PFSK-1 (cell line): ENCODE data around the gene RORB.

Source experiments
- FOXP2 ChIP-seq: optimal IDR thresholded peaks from 2 replicates; pipeline ENCODE3; 2011; ENCODE audit warnings: borderline replicate concordance, control low read depth, inconsistent platforms; ENCODE audit not compliant: insufficient read depth; ENCODE audit errors: extremely low read length, extremely low read depth
- POLR2AphosphoS5 ChIP-seq: IDR thresholded peaks from 2 replicates; pipeline ENCODE4 v1.6.1; 2012; ENCODE audit warnings: low read depth, mild to moderate bottlenecking, control low read depth, low read length, moderate library complexity
- SIN3A ChIP-seq: IDR thresholded peaks from 2 replicates; pipeline ENCODE4 v1.6.1; 2012; ENCODE audit warnings: mild to moderate bottlenecking, low read length, moderate library complexity, borderline replicate concordance; ENCODE audit not compliant: insufficient read depth
- TAF1 ChIP-seq: IDR thresholded peaks from 2 replicates; pipeline ENCODE4 v1.6.1; 2012; ENCODE audit warnings: low read length, control low read depth, borderline replicate concordance; ENCODE audit not compliant: insufficient read depth
- TF ChIP-seq, protein P1 (sequence below), 2 experiments: IDR thresholded peaks; 2 replicates each; pipeline versions ENCODE4 v1.6.1 to v1.8.0; 2011 to 2012; ENCODE audit warnings: low read depth in 2 of 2, low read length in 2 of 2, control low read depth in 1 of 2, inconsistent platforms in 1 of 2, mild to moderate bottlenecking in 1 of 2, moderate library complexity in 1 of 2; ENCODE audit not compliant: insufficient read depth in 1 of 2

The RORB gene

DNA sequence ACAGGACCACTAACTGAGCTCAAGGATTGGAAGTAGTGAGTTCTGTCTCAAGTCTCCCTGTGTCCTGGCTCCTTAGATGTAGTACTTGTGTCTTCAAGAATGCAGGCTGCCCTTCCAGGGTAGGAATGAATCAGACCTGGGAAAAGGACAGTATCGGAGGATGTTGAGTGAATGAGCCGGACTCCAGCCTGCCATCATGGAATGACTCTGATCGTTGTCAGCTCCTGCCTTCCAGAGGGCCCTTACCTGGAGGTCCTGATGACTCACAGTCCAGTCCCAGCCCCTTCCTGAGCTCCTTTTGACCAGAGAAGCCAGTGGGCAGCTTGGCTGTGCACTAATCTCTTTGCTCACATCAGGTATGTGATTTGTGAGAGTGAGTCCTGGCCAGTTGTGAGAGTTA is 229.4 kb downstream of the RORB start:
- TF ChIP-seq FOXP2, result no peak
- TF ChIP-seq, protein P1, sequence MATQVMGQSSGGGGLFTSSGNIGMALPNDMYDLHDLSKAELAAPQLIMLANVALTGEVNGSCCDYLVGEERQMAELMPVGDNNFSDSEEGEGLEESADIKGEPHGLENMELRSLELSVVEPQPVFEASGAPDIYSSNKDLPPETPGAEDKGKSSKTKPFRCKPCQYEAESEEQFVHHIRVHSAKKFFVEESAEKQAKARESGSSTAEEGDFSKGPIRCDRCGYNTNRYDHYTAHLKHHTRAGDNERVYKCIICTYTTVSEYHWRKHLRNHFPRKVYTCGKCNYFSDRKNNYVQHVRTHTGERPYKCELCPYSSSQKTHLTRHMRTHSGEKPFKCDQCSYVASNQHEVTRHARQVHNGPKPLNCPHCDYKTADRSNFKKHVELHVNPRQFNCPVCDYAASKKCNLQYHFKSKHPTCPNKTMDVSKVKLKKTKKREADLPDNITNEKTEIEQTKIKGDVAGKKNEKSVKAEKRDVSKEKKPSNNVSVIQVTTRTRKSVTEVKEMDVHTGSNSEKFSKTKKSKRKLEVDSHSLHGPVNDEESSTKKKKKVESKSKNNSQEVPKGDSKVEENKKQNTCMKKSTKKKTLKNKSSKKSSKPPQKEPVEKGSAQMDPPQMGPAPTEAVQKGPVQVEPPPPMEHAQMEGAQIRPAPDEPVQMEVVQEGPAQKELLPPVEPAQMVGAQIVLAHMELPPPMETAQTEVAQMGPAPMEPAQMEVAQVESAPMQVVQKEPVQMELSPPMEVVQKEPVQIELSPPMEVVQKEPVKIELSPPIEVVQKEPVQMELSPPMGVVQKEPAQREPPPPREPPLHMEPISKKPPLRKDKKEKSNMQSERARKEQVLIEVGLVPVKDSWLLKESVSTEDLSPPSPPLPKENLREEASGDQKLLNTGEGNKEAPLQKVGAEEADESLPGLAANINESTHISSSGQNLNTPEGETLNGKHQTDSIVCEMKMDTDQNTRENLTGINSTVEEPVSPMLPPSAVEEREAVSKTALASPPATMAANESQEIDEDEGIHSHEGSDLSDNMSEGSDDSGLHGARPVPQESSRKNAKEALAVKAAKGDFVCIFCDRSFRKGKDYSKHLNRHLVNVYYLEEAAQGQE (IDR thresholded peaks at IDR 0.05; ENCODE audit: insufficient read depth in 1 of 2, low read depth in 2 of 2, low read length in 2 of 2), result no peak
- no peak for TF ChIP-seq SIN3A
- TF ChIP-seq TAF1, result no peak
- no peak for TF ChIP-seq POLR2AphosphoS5

DNA sequence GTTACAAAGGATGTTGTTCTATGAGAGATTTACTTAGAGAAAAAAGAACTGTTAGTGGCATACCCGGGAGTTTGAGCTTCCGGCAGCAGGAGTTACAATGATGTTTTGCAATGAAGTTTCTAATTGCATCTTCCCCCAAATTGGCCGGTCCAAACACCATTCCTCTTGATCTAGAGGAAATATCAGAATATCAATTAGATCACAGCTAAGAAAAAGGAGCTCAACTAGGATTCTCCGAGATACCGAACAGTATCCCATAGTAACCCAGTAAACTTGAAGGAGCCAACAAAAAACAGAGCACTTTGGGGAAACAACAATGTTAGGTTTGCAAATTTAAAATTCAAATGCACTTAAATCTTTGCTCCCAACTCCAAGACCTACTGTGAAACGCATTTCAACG is 231.0 kb downstream of the RORB start:
- TF ChIP-seq, protein P1 (IDR thresholded peaks at IDR 0.05; ENCODE audit: insufficient read depth in 1 of 2, low read depth in 2 of 2, low read length in 2 of 2), result no peak
- TF ChIP-seq FOXP2 (no peak), SIN3A (no peak), POLR2AphosphoS5 (no peak), TAF1 (no peak)

DNA sequence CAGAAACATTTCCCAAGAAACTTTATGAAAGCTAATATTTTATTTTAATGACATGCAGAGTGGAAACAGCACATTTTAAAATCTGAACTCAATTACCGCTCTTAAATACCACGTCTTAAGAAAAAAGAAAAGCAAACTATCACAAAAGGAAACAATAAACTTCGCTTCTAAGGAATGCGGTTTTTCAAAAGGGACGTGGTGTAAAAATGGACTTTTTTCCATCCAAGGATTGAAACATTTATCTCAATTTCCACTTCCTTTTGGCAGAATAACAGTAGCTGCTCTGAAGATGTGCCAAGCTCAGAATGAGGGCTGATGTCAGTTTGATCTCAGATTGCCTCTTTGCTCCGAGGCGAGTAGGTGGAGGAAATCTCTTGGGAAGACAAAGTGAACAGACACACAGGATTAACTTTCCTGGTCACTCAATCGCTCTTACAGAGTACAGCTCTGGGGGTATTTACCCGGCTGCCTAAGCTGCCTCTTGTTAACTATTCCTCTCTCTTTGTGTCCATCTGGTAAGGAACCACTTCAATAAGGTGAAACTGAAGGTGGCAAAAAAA is 232.1 kb downstream of the RORB start:
- TF ChIP-seq, protein P1 (IDR thresholded peaks at IDR 0.05; ENCODE audit: insufficient read depth in 1 of 2, low read depth in 2 of 2, low read length in 2 of 2), result no peak
- no peak for TF ChIP-seq SIN3A
- no peak for TF ChIP-seq FOXP2
- no peak for TF ChIP-seq POLR2AphosphoS5
- no peak for TF ChIP-seq TAF1

DNA sequence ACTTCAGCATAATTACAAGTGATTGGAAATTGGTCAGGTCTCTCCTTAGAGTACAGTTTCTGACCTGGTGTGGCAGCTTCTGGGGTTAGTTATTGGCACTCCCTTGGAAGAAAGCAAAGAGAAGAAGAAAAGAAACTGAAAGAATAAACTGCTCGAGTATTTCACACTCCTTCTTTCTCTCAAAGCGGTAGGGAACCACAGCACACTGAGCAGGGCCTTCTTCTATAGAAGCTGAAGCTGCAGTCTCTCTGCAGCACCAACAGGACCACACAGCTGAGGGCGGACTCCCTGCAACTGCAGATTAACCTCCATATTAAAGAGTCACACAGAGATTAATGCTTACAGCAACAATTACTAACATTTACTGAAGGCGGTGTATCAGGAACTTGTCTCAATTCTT is 238.6 kb downstream of the RORB start:
- no peak for TF ChIP-seq TAF1
- TF ChIP-seq FOXP2, result no peak
- TF ChIP-seq SIN3A, result no peak
- TF ChIP-seq, protein P1 (IDR thresholded peaks at IDR 0.05; ENCODE audit: insufficient read depth in 1 of 2, low read depth in 2 of 2, low read length in 2 of 2), result no peak
- no peak for TF ChIP-seq POLR2AphosphoS5

DNA sequence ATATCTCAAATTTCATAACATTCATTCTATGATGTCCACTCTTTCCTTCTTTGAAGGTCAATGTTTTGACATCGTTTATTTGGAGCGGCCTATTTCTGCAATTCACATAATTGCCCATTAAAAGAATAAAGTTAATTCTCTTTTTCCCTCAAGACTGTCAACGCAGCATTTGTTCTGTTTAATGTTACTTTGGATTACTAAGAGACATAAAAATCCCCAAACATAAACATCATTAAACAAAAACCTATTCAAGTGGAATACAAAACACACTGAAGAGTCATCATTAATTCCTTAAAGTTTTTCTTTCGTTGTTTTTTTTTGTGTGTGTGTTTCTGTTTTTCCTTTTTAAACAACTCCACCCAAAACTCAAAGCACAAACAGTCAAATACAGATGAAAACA is 239.5 kb downstream of the RORB start:
- TF ChIP-seq FOXP2 (no peak), POLR2AphosphoS5 (no peak), SIN3A (no peak), TAF1 (no peak)
- TF ChIP-seq, protein P1 (IDR thresholded peaks at IDR 0.05; ENCODE audit: insufficient read depth in 1 of 2, low read depth in 2 of 2, low read length in 2 of 2), result no peak
